Ureter (tissue), 1 donor: ENCODE results near the gene SURF6. TPM values are rescaled to one million over a fixed set of nuclear protein-coding genes. Genes with fewer than 3 reads are reported as not detected.
A peak's percentile ranks its signal among the peaks of the same experiment; 100 is the strongest.
"Not testable (repeated sequence)": the region's sequence is repeated elsewhere in the genome, so short reads cannot be mapped to it uniquely, and the experiment has no call there.

Experiments used
- DNase-seq: peaks from one replicate; pipeline ENCODE4 v3.0.0-alpha.2; 2020; ENCODE audit warnings: low spot score
- total RNA-seq: library from RNA; stranded (reverse); gene quantifications from one replicate; pipeline ENCODE4 v1.2.4, GENCODE V29; 2023
- donor health status: DM: yes; HTN: yes; CAD: no.

The SURF6 gene
- total RNA-seq = 19.6 TPM

GRCh38 chr9:133335924-133336811 lies at the start of gene SURF6:
SURF6 (minus strand) TSS chr9:133336188; CDS start chr9:133336132, 56 bp downstream.
- peak; percentile 93 for DNase-seq

GRCh38 chr9:133385452-133385851 lies 49.5 kb upstream of the SURF6 start:
- no peak for DNase-seq

GRCh38 chr9:133384736-133385321 lies 48.8 kb upstream of the SURF6 start:
- DNase-seq = no peak

GRCh38 chr9:133383438-133383837 lies 47.5 kb upstream of the SURF6 start:
- no peak for DNase-seq

GRCh38 chr9:133382507-133383141 lies 46.6 kb upstream of the SURF6 start:
- DNase-seq = no peak

GRCh38 chr9:133380734-133381133 lies 44.7 kb upstream of the SURF6 start:
- DNase-seq = no peak

GRCh38 chr9:133379153-133380086 lies 43.4 kb upstream of the SURF6 start:
- no peak for DNase-seq

GRCh38 chr9:133378408-133378962 lies 42.5 kb upstream of the SURF6 start:
- DNase-seq = no peak

- DNase-seq = no peak
Observed at GRCh38 chr9:133377721-133378216, 41.8 kb upstream of the SURF6 start.

- not testable (repeated sequence) for DNase-seq
Observed at GRCh38 chr9:133377280-133377679, 41.3 kb upstream of the SURF6 start.

GRCh38 chr9:133375724-133376654 lies 40.0 kb upstream of the SURF6 start, which contains the start of the genes STKLD1 and SURF4:
STKLD1 (plus strand) TSS chr9:133376366; CDS start chr9:133376474, 108 bp downstream.
SURF4 (minus strand) TSS chr9:133376060; CDS start chr9:133375969, 91 bp downstream.
- DNase-seq = peak; percentile 96

GRCh38 chr9:133375116-133375723 lies 39.2 kb upstream of the SURF6 start:
- no peak for DNase-seq

- no peak for DNase-seq
Observed at GRCh38 chr9:133374612-133375115, 38.7 kb upstream of the SURF6 start.

GRCh38 chr9:133372144-133372543 lies 36.2 kb upstream of the SURF6 start:
- no peak for DNase-seq

- no peak for DNase-seq
Observed at GRCh38 chr9:133371261-133371711, 35.3 kb upstream of the SURF6 start.

- DNase-seq = no peak
Observed at GRCh38 chr9:133370685-133371084, 34.7 kb upstream of the SURF6 start.

- no peak for DNase-seq
Observed at GRCh38 chr9:133369933-133370332, 33.9 kb upstream of the SURF6 start.

GRCh38 chr9:133369422-133369821 lies 33.4 kb upstream of the SURF6 start:
- no peak for DNase-seq
